ENCODE measurements around the gene TXNDC17. TPM values are rescaled to one million over a fixed set of nuclear protein-coding genes. Genes with fewer than 3 reads are reported as not detected.
A peak's percentile ranks its signal among the peaks of the same experiment; 100 is the strongest.

TXNDC17 gene
- total and polyA plus RNA-seq, 2 of the 13 experiments (the other 11 are each of a cell fraction or from before 2014, with no cell fraction given) = 188 to 266 TPM

DNA sequence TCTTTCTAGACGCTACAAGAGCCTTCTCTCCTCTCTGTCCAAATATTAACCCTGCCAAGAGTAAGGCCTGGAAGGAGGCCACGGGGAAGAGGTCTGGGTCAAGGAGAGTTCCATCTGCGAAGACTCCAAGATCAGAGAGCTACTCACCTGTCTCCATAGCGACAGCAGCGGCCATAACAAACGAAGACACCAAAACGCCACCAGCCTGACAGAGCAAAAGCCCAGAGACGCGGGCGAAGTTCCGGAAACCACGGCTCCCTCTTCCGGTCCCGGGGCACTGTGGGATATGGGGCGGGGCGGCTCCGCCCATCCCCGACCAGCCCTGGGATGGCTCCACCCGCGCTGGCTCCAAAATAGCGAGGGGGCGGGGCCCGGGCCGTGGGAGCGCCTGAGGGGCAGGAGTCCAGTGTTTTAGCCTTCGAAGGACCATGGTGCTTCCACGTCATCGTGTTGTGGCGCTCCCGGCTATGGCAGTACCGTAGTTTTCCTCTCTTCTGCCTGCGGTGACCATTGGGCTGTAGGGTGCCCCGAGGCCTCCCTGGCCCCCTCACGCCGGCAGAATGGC, 10.6 kb downstream of the TXNDC17 start, which contains the start of the genes C17orf100 and MED31 (continued):
- TF ChIP-seq, protein P1, sequence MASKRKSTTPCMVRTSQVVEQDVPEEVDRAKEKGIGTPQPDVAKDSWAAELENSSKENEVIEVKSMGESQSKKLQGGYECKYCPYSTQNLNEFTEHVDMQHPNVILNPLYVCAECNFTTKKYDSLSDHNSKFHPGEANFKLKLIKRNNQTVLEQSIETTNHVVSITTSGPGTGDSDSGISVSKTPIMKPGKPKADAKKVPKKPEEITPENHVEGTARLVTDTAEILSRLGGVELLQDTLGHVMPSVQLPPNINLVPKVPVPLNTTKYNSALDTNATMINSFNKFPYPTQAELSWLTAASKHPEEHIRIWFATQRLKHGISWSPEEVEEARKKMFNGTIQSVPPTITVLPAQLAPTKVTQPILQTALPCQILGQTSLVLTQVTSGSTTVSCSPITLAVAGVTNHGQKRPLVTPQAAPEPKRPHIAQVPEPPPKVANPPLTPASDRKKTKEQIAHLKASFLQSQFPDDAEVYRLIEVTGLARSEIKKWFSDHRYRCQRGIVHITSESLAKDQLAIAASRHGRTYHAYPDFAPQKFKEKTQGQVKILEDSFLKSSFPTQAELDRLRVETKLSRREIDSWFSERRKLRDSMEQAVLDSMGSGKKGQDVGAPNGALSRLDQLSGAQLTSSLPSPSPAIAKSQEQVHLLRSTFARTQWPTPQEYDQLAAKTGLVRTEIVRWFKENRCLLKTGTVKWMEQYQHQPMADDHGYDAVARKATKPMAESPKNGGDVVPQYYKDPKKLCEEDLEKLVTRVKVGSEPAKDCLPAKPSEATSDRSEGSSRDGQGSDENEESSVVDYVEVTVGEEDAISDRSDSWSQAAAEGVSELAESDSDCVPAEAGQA (IDR thresholded peaks at IDR 0.05; ENCODE audit: low read depth) = no peak
- TF ChIP-seq, protein P1 (CRISPR knock-in tag; IDR thresholded peaks at IDR 0.05; ENCODE audit: borderline replicate concordance) = 0 out of 2 replicates have a peak, but pooled peaks have one; percentile 20
- TF ChIP-seq GATAD2A (CRISPR knock-in tag; IDR thresholded peaks at IDR 0.05) = peak; percentile 52; the same call in 1 of the 2 replicates
- no peak; the same call in 1 of the 2 replicates for TF ChIP-seq ZNF350 (CRISPR knock-in tag; IDR thresholded peaks at IDR 0.05; ENCODE audit: borderline replicate concordance, low read depth)
- peak; percentile 78; the same call in 1 of the 2 replicates for TF ChIP-seq KDM2A (CRISPR knock-in tag; IDR thresholded peaks at IDR 0.05; ENCODE audit: borderline replicate concordance, low read depth)
- peak; percentile 94 for TF ChIP-seq GATAD1 (CRISPR knock-in tag; IDR thresholded peaks at IDR 0.05)
- TF ChIP-seq, protein P2, sequence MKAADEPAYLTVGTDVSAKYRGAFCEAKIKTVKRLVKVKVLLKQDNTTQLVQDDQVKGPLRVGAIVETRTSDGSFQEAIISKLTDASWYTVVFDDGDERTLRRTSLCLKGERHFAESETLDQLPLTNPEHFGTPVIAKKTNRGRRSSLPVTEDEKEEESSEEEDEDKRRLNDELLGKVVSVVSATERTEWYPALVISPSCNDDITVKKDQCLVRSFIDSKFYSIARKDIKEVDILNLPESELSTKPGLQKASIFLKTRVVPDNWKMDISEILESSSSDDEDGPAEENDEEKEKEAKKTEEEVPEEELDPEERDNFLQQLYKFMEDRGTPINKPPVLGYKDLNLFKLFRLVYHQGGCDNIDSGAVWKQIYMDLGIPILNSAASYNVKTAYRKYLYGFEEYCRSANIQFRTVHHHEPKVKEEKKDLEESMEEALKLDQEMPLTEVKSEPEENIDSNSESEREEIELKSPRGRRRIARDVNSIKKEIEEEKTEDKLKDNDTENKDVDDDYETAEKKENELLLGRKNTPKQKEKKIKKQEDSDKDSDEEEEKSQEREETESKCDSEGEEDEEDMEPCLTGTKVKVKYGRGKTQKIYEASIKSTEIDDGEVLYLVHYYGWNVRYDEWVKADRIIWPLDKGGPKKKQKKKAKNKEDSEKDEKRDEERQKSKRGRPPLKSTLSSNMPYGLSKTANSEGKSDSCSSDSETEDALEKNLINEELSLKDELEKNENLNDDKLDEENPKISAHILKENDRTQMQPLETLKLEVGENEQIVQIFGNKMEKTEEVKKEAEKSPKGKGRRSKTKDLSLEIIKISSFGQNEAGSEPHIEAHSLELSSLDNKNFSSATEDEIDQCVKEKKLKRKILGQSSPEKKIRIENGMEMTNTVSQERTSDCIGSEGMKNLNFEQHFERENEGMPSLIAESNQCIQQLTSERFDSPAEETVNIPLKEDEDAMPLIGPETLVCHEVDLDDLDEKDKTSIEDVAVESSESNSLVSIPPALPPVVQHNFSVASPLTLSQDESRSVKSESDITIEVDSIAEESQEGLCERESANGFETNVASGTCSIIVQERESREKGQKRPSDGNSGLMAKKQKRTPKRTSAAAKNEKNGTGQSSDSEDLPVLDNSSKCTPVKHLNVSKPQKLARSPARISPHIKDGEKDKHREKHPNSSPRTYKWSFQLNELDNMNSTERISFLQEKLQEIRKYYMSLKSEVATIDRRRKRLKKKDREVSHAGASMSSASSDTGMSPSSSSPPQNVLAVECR (CRISPR knock-in tag; IDR thresholded peaks at IDR 0.05; ENCODE audit: borderline replicate concordance) = peak; percentile 80; the same call in 1 of the 2 replicates
- TF ChIP-seq RBM39 (IDR thresholded peaks at IDR 0.05; ENCODE audit: low read depth, low read length, poor library complexity, severe bottlenecking) = no peak
- TF ChIP-seq, protein P3, sequence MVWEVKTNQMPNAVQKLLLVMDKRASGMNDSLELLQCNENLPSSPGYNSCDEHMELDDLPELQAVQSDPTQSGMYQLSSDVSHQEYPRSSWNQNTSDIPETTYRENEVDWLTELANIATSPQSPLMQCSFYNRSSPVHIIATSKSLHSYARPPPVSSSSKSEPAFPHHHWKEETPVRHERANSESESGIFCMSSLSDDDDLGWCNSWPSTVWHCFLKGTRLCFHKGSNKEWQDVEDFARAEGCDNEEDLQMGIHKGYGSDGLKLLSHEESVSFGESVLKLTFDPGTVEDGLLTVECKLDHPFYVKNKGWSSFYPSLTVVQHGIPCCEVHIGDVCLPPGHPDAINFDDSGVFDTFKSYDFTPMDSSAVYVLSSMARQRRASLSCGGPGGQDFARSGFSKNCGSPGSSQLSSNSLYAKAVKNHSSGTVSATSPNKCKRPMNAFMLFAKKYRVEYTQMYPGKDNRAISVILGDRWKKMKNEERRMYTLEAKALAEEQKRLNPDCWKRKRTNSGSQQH (CRISPR knock-in tag; IDR thresholded peaks at IDR 0.05; ENCODE audit: low read depth) = 0 out of 2 replicates have a peak, but pooled peaks have one; percentile 38
- TF ChIP-seq, protein P4, sequence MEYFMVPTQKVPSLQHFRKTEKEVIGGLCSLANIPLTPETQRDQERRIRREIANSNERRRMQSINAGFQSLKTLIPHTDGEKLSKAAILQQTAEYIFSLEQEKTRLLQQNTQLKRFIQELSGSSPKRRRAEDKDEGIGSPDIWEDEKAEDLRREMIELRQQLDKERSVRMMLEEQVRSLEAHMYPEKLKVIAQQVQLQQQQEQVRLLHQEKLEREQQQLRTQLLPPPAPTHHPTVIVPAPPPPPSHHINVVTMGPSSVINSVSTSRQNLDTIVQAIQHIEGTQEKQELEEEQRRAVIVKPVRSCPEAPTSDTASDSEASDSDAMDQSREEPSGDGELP (IDR thresholded peaks at IDR 0.05; ENCODE audit: borderline replicate concordance, low read depth) = 0 out of 2 replicates have a peak, but pooled peaks have one; percentile 5
- TF ChIP-seq SMAD3 (CRISPR knock-in tag; IDR thresholded peaks at IDR 0.05) = no peak
- TF ChIP-seq PHF20 (CRISPR knock-in tag; IDR thresholded peaks at IDR 0.05) = peak; percentile 70
- peak; percentile 85; the same call in 1 of the 2 replicates for TF ChIP-seq ZNF674 (CRISPR knock-in tag; IDR thresholded peaks at IDR 0.05; ENCODE audit: low read depth)
- peak; percentile 69; the same call in 1 of the 2 replicates for TF ChIP-seq GATA4 (IDR thresholded peaks at IDR 0.05; ENCODE audit: borderline replicate concordance, low read depth)
- TF ChIP-seq ETV5 (CRISPR knock-in tag; IDR thresholded peaks at IDR 0.05; ENCODE audit: borderline replicate concordance) = peak; percentile 9; the same call in 1 of the 2 replicates

Data from HepG2 (cell line).